Fibroblast of gingiva (primary cell): ENCODE data around the gene DNAAF6.
"Not testable (repeated sequence)": the region's sequence is repeated elsewhere in the genome, so short reads cannot be mapped to it uniquely, and the experiment has no call there.

Experiments used
- DNase-seq: peaks from one replicate; pipeline ENCODE4 v3.0.0-alpha.2; 2011; ENCODE audit warnings: low read depth

The DNAAF6 gene

DNA sequence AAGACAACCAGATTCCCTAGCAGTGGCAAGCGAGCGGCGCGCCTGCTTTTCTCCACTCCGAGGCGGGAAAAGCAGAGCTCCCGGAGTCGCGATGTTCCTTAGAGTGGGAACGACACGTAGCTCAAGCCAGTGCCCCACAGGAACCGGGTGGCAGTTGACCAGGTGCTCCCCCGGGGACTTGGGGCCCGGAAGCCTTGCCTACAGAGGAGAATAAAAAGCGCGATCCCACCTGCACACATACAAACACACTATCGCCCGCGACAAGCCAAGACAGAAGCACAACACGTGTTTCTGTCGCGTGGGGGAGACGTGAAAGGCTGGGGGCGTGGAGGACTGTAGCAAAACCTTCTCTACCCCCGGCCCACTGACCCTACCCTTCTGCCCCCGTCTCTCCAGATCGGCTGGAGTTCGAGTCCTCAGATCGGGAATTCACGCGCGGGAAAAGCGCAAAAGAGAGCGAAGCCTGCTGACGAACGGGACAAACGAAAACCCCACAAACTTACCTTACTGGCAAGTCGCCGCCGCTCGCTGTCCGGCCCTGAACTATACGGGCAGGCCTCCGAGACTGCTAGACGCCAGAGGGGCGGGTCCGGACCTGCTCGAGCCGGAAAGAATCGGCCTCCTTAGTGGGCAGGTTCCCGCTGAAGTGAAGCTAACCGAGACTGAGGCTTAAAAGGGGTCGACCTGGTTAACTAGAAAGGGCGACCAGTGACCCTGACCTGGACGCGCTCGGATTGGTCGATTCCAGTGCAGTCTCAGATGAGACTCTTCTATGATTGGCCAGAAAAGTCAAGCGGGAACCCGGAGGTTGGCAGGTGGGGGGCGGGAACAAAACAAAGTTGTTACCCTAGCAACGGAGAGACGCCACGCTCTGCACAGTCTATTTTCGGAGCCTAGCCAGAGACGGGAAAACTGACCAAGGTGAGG, at the start of gene DNAAF6, which contains the start of gene NUP62CL:
Gene DNAAF6, plus strand, starts transcription at position 842 of the 927 bp plus-strand sequence. CDS start 6,265 bp downstream, outside the sequence.
Gene NUP62CL, minus strand, starts transcription at position 664 of the 927 bp plus-strand sequence. CDS start 31,287 bp downstream, outside the sequence.
- no peak for DNase-seq

GRCh38 chrX:107157618-107158017, 48.8 kb upstream of the DNAAF6 start:
- DNase-seq = not testable (repeated sequence)

- DNase-seq = no peak
Observed at GRCh38 chrX:107167163-107167921, 39.1 kb upstream of the DNAAF6 start.

DNA sequence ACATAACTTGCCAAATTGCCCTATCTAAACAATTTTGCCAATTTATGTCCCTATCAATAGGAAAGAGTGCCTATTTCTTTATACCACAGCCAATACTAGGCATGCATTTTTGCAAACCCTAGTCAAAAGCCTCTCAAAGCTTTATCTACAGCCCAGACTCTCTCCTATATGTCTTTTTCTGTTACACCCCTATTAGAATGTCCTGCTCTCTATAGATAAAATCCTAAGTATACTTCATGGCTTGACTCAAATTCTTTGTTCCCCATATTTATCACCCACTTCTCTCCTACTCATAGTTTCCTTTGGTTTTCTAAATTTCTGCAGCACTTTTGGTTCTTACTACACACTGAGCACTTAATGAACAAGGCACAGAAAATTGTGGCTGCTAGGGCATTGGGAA, 38.2 kb upstream of the DNAAF6 start:
- no peak for DNase-seq

DNA sequence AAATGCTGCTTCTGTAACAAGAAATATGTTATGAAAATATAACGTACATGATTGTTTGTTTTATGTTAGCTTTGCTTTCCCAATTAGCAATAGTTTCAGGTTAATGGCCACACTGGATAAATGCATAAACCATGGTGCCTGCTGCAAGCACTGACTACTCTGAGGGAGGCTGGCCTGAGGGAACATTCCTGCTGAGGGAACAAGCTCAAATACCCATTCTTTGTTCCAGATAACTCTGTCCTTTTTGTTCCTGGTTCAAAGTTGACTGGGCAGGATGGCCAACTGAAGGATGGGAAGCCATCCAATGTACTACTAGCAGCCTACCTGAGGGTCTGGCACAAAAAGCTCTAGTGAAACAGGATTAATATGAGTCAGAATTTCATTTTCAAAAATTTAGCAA, 37.7 kb upstream of the DNAAF6 start:
- no peak for DNase-seq

DNA sequence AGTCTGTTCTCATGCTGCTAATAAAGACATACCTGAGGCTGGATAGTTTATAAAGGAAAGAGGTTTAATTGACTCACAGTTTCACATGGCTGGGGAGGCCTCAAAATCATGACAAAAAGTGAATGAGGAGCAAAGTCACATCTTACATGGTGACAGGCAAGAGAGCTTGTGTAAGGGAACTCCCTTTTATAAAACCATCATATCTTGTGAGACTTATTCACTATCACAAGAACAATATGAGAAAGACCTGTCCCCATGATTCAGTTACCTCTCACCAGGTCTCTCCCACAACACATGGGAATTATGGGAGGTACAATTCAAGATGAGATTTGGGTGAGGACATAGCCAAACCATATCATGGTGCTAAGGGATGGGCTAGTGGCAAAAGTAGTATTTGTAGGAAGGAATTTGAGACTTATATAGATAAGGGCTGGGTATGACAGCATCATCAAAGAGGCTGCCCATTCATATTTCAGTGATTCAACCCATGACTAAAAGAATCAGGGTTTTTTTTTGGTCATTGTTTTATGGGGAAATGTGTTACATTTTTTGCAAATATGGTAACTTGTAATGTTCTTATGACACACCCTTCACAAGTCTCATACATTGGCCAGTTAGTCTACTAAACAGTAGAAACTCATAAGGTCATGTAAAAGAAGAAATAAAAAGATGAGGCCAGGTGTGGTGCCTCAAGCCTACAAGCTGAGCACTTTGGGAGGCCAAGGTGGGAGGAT, 34.9 kb upstream of the DNAAF6 start:
- DNase-seq = no peak

DNA sequence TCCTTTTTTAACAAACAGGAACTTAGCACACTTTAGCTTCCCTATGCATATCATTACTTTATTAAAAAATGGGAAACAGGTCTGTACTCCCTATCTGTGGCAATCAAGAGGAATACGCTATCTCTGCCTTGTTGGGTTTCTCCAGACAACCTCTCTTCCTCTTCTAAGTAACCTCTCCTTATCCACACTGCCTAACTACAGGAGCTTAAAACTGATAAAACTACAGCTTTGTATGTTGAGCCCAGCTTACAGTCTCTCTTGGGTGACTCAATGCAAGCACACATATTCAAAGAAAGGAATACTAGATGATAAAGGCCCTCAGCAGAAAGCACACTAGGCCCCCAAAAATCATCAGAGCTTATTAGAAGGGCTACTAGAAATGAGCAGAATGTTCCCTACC, 9.1 kb upstream of the DNAAF6 start:
- DNase-seq = no peak

DNA sequence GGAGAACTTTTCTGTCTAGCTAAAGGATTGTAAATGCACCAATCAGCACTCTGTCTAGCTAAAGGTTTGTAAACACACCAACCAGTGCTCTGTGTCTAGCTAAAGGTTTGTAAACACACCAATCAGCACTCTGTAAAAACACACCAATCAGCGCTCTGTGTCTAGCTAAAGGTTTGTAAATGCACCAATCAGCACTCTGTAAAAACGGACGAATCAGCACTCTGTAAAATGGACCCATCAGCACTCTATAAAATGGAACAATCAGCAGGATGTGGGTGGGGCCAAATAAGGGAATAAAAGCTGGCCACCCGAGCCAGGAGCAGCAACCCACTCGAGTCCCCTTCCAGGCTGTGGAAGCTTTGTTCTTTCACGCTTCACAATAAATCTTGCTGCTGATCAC, 8.3 kb upstream of the DNAAF6 start:
- DNase-seq = not testable (repeated sequence)

GRCh38 chrX:107199491-107199890, 6.9 kb upstream of the DNAAF6 start:
- no peak for DNase-seq

DNA sequence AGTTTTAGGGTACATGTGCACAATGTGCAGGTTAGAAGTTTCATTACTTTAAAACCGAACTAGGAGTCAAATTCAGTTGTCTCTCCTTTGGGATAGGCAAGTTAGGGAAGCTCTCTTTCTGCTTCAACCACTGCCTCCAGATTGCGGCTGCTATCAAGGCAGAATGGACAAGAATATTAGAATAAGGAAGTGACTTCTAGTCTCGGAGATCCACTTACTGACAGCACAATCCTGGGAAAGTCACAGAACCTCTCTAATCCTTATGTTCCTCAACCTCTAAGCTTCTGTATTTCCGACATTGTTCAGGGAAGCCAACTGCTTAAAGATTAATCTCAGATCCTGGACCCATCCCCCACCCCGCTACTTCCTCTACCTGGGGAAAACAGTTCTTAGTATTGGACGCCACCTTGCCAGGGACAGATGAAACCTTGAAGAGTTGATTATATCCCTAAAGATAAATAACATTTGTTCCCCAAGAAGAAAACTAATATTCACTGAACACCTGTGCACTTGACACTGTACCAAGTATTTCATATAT, 2.3 kb upstream of the DNAAF6 start:
- DNase-seq = no peak

DNA sequence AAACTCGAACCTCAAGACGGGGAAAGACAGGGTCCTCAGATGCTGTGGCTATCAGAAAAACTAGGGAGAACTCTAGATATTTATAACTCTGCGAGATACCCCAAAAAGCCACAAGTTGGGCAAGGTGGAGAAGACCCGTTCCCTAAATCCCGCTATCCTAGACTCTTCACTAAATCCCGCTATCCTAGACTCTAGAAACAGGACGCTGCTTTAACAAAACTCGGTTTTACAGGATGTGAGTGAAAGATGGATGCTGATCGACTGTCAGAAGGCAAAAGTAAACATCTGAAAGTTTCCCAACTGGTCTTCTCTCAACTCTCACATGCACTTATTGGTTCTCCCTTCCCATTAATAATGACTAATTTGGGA, 270 bp downstream of the DNAAF6 start:
- DNase-seq = no peak

DNA sequence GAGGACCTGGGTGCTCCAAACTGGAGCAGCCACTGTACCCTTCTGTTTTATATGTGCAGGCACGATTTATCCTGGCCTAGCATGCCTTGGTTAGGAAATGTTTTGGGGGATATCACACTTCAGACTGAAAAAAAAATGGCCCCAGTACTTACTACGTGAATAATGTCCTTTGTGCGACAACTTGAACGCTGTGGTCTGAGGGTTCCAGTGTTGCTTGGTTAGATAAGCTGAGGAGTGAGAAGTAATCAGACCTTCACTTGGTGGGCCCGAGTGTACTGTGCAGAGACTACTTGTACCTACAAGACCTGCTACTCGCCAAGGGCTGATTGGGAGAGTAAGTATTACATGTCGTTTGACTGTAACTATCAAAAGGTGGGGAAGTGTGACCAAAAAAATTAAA, 678 bp downstream of the DNAAF6 start:
- DNase-seq = no peak

- no peak for DNase-seq
Observed at GRCh38 chrX:107207943-107208342, 1.5 kb downstream of the DNAAF6 start.

GRCh38 chrX:107213477-107213876, 7.1 kb downstream of the DNAAF6 start:
- DNase-seq = no peak

GRCh38 chrX:107226757-107227156, 20.3 kb downstream of the DNAAF6 start:
- no peak for DNase-seq

DNA sequence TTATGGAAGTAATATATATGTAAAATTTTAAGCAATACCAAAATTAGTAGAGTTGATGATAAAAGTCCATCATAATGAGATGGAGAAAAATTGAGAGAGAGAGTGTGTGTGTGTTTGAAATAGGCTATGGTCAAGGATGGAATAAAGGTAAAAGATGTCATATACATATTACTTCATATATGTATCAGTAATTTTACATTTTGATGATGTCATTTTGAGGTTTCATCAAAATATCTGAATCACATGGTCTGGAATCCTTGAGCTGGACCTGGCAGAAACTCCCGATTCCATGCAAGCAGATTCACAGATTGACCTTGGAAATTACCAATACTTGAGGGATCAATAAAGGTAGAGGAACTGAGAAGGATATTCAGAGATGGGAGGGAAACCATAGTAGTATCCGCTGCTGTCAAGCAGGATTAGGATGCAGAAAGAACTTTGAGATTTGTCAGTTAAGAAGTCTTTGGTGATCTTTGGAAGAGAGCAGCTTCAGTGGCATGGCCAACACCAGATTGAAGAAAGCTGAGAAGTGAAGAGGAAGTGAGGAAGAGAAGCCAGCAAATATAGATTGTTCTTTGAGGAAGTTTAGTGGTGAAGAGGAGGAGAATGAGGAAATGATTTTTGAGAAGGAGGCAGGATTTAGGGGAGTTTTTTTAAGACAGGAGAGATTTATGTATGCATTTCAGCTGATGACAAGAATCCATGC, 21.5 kb downstream of the DNAAF6 start:
- DNase-seq = no peak

GRCh38 chrX:107228486-107228819, 22.0 kb downstream of the DNAAF6 start:
- no peak for DNase-seq

- DNase-seq = no peak
Observed at GRCh38 chrX:107272431-107272921, 66.1 kb downstream of the DNAAF6 start.

DNA sequence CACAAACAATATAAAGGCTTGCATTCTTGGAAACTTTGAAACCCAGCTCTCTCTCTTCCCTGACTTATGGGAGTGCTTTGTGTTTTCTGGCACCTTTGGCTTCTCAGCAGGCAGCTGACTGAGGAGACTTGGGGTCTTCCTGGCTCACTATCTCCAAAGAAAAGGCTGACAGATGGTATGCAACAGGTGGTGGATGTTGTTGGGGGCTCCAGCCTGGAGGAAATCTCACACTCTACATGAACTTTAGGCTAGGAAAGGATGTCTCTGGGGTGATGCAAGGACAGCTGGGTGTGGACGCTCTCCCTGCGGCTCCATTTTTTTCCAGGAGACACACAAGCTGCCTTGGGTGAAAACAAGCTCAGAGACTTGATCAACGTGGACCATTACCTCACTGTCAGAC, 67.4 kb downstream of the DNAAF6 start:
- DNase-seq = no peak

GRCh38 chrX:107288676-107289075, 82.3 kb downstream of the DNAAF6 start:
- no peak for DNase-seq

- no peak for DNase-seq
Observed at GRCh38 chrX:107290019-107290418, 83.6 kb downstream of the DNAAF6 start.
